ENCODE measurements around the gene CERS1.

CERS1 gene

GRCh38 chr19:18895824-18896341 lies at the start of gene CERS1:
CERS1 (minus strand) TSS chr19:18896158; CDS start chr19:18896072, 86 bp downstream.
- no peak for DNase-seq

- DNase-seq = no peak
Measured at GRCh38 chr19:18945297-18945696, 49.3 kb upstream of the CERS1 start.

GRCh38 chr19:18943465-18943864 lies 47.5 kb upstream of the CERS1 start:
- no peak for DNase-seq

GRCh38 chr19:18942692-18943091 lies 46.7 kb upstream of the CERS1 start:
- DNase-seq = no peak

GRCh38 chr19:18941628-18942354 lies 45.8 kb upstream of the CERS1 start:
- no peak for DNase-seq

GRCh38 chr19:18940769-18941627 lies 45.0 kb upstream of the CERS1 start, which contains the start of gene HOMER3:
HOMER3 (minus strand) TSS chr19:18941217; CDS start chr19:18938982, 2,235 bp downstream.
- DNase-seq = peak; percentile 83

- no peak for DNase-seq
Measured at GRCh38 chr19:18939922-18940768, 44.2 kb upstream of the CERS1 start.

GRCh38 chr19:18939163-18939562 lies 43.2 kb upstream of the CERS1 start:
- no peak for DNase-seq

GRCh38 chr19:18933297-18933696 lies 37.3 kb upstream of the CERS1 start:
- no peak for DNase-seq

GRCh38 chr19:18932216-18932841 lies 36.4 kb upstream of the CERS1 start:
- DNase-seq = peak; percentile 85

- DNase-seq = no peak
Measured at GRCh38 chr19:18931316-18932162, 35.6 kb upstream of the CERS1 start.

- DNase-seq = no peak
Measured at GRCh38 chr19:18929311-18929710, 33.4 kb upstream of the CERS1 start.

- DNase-seq = no peak
Measured at GRCh38 chr19:18928018-18928805, 32.3 kb upstream of the CERS1 start.

- no peak for DNase-seq
Measured at GRCh38 chr19:18924684-18925213, 28.8 kb upstream of the CERS1 start.

- no peak for DNase-seq
Measured at GRCh38 chr19:18922228-18922985, 26.4 kb upstream of the CERS1 start.

- DNase-seq = no peak
Measured at GRCh38 chr19:18921593-18921992, 25.6 kb upstream of the CERS1 start.

GRCh38 chr19:18920400-18920799 lies 24.4 kb upstream of the CERS1 start:
- no peak for DNase-seq

GRCh38 chr19:18919900-18920214 lies 23.9 kb upstream of the CERS1 start:
- DNase-seq = no peak

GRCh38 chr19:18919086-18919899 lies 23.3 kb upstream of the CERS1 start, which contains the start of the genes COPE and DDX49:
COPE (minus strand) TSS chr19:18919387; CDS start chr19:18919348, 39 bp downstream.
DDX49 (plus strand) TSS chr19:18919715; CDS start chr19:18919742, 27 bp downstream.
- peak; percentile 93 for DNase-seq
